Superior temporal gyrus (tissue), 1 donor: ENCODE results near the gene GNA12.
"Not testable (repeated sequence)": the region's sequence is repeated elsewhere in the genome, so short reads cannot be mapped to it uniquely, and the experiment has no call there.

Source experiments
- DNase-seq: peaks from one replicate; pipeline ENCODE4 v3.0.0-alpha.2; 2016; ENCODE audit errors: extremely low spot score

The GNA12 gene

DNA sequence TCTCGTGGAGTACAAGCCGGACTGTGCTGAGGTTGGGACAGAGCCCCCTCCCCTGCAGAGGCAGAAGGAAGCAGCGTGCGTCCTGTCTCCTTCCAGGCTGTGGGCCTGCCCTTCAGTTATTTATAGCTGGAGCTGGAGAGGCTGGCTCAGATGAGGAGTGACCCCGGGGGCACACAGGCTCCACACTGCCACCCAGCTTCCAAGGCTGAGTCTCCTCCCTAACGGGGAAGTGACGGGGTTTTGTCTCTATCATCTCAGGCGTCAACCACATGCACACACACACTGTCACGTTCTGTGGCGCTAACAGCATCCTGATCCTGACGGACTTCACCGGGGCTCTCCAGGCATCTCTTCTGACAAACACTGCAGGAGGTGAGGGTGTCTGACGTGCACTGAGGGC, 130.7 kb downstream of the GNA12 start:
- no peak for DNase-seq

DNA sequence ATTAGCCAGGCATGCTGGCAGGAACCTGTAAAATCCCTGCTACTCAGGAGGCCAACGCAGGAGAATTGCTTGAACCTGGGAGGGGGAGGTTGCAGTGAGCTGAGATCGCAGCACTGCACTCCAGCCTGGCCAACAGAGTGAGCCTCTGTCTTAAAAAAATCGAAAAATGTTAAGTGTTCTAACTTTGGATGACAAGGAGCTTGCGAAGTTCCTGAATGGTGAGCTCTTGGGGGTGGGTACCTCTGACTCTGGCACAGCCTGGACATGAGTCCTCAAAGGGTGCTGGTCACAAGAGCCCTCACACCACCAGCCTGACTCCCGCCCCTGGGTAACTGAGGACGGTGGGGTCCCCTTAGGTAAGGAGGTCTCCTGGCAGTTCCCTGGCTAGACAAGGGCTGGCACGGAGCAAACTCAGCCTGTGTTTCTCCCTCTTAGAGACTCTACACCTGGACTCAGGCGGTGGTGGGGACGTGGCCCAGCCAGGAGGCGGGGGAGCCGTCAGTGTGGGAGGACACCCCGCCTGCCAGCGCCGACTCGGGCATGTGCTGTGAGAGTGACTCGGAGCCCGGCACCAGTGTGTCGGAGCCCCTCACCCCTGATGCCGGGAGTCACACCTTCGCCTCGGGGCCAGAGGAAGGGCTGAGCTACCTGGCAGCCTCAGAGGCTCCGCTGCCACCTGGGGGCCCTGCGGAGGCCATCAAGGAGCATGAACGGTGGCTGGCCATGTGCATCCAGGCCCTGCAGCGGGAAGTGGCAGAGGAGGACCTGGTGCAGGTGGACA, 132.0 kb downstream of the GNA12 start:
- DNase-seq, result no peak

DNA sequence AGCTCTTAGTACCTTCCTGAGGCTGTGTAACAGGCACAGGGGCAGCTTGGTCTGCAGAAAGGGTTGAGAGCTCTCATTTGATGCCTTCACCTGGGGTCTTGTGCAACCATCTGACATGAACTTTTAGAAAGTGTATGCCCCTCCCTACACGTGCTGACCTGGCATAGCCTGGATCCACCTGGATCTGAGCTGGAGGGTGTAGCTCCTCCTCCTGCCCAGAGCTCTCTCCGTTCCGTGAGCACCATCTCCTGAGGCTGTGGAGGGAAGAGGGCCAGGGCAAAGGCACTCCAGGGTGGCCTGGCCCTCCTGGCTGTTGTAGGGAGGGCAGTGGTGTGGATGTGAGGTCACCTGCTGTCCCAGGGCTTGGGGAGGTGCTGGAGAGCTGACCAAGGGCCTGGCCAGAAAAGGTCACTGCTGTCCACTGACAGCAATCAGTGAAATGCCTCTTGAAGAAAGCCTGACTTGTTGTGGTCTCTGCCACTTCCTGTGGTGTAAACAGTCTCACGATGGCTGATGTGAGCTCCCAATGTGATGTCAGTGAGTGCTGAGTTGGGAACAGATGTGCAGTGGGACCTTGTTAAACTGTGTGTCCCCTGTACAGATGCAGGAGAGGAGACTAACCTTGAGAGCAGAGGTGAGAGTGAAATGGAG, 133.1 kb downstream of the GNA12 start:
- DNase-seq, result no peak

DNA sequence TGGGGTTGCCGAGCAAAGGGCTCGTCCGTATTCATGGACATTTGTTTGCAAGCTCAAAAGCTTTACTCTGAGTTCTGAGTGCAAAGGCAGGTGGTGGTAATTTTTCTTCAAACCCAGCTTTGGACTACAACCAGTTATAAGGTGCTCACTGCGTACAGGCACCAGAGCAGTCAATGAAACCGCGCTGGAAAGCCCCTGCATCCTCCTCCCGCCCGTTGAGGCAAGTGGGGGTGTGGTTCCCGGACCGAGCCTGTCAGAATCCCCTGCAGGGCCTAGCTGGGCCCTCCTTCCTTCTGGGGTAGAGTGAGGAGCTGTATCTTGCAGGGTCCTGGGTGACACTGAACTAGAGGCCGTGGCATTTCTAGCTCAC, 133.8 kb downstream of the GNA12 start:
- DNase-seq, result no peak

DNA sequence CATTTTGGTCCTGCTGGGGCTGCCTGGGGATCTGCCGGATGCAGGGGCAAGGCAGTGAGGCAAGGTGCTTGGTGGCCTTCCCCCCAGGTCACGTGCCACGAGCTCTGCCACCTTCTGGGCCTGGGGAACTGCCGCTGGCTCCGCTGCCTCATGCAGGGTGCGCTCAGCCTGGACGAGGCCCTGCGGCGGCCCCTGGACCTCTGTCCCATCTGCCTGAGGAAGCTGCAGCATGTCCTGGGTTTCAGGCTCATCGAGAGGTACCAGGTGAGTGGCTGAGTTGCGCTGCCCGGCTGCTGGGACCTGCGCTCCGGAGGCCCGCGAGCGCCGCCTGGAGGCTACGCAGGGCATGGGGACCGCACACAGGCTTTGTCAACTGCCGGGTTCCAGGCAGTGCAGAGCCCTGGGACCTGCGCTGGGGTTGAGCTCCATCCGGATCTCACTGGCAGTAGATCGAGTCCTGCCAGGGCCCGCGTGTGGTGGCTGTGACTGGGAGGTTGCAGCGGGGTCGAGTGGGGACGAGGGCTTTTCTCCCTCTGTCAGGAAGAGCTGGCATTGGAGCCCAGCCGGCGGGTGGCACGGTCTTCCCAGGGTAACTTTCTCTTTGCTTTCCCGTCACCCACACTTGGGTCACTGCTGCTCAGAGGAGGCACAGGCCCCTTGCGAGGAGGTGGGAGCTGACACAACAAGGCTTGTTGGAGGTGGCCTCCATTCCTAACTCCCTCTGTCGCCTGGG, 134.4 kb downstream of the GNA12 start:
- peak; percentile 66 for DNase-seq

DNA sequence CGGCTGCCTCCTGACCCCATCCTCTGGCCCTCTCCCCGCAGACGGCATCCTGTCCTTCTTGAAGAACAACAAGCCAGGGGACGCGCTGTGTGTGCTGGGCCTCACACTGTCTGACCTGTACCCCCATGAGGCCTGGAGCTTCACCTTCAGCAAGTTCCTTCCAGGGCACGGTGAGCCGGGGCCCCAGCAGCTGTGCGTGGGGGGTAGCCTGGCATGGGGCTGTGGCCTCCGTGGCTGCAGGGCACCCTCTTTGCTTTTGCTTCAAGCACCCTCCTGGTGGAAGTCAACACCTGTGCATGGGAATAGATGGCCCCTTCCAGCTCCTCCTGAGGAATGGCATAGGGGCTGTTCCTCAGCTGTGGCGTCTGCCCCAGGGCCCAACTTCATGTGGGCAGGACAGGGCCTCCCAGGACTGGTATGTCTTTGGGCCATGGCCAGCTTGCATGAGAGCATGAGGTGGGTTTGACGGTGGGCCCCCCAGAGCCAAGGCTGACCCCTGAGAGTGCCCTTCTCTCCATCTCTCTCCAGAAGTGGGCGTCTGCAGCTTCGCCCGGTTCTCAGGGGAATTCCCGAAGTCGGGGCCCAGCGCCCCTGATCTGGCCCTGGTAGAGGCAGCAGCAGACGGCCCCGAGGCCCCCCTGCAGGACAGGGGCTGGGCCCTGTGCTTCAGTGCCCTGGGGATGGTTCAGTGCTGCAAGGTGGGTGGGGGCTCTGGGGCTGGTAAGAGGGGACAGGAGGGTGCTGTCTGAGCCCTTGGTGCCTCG, 135.4 kb downstream of the GNA12 start:
- no peak for DNase-seq

DNA sequence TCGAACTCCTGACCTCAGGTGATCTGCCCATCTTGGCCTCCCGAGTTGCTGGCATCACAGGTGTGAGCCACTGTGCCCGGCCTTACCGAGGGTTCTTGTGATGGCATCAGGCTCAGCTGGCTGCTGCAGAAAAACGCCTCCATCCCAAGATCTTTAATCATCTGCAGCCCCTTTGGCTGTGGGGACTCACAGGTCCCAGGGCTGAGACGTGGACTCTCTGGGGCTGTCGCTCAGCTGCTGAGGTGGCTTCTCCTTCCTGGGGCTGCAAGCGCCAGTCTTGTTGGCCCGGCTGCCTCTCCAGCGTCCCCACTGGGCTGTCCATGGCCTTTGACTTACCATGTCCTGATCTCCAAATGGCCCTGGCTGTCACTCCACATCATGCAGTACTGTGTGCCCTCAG, 136.1 kb downstream of the GNA12 start:
- DNase-seq, result no peak

DNA sequence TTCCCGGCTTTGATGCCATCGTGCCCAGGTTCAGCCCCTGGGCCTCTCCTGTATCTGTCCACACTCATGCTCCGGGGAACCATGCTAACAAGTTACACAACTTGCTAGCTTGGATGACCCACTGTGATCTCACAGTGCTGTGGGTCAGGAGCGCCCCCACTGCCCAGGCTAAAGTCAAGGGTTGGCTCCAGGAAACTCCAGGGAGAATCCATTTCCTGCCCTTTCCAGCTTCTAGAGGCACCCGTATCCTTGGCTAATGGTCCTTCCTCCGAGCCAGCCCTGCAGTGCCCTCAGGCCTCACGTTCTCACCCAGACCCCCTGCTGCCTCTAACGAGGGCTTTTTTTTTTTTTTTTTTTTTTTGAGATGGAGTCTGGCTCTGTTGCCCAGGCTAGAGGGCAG, 136.6 kb downstream of the GNA12 start:
- no peak for DNase-seq

DNA sequence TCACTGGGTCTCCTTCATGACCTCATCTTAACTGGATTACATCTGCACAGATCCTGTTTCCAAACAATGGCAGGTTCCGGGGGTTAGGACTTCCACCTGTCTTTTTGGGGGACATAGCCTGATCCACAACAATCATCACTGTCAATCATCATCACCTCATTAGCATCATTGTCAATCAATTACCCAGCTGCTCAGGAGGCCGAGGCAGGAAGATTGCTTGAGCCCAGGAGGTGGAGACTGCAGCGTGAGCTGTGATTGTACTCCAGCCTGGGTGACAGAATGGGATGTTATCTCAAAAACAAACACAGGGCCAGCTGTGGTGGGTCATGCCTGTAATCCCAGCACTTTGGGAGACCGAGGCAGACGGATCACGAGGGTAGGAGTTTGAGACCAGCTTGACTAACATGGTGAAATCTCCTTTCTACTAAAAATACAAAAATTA, 137.4 kb downstream of the GNA12 start:
- no peak for DNase-seq

DNA sequence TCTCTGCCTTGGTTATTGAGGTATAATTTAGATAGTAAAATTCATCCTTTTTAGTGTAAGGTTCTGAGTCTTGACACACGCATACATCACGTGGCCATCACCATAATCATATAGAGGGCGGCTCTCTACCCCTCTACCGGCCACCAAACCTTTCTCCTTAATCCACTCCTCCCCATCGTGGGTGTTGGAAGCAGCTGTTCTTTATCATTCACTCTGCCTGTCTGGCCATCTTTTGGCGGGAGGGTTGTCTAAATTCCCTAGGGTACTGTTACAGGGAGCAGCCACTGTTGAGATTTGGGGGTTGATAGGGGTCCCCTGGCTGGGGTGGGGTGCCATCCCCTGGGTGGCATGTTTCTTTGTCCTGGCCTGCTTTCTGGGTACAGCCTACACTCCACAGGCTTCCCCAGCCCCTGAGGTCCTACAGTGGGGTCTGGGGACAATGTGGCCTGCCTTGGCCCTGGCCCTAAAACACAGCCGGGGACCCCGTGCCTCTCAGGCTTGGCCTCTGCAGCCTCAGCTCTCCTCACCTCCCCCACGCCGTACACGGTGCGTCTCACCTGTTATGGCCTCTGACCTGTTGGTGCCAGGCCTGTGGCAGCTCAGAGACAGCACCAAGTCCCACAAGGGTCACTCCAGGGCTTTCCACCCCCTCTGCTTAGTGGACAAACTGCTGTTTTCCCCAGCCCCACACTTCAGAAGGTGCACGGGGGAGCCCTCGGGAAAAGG, 138.6 kb downstream of the GNA12 start:
- no peak for DNase-seq

DNA sequence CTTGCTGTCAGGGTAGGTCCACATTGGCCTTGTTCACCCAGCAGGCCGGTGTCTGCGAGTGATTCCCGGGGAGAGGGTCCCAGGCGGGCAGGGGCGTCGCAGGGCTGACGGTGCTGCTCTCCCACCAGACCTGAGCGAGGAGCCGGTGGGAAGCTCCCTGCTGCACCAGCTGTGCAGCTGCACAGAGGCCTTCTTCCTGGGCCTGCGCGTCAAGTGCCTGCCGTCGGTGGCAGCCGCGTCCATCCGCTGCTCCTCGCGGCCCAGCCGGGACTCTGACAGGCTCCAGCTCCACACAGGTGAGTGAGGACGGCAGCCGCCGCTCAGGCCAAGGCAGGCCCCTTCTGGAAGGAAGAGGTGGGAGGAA, 141.5 kb downstream of the GNA12 start:
- no peak for DNase-seq

DNA sequence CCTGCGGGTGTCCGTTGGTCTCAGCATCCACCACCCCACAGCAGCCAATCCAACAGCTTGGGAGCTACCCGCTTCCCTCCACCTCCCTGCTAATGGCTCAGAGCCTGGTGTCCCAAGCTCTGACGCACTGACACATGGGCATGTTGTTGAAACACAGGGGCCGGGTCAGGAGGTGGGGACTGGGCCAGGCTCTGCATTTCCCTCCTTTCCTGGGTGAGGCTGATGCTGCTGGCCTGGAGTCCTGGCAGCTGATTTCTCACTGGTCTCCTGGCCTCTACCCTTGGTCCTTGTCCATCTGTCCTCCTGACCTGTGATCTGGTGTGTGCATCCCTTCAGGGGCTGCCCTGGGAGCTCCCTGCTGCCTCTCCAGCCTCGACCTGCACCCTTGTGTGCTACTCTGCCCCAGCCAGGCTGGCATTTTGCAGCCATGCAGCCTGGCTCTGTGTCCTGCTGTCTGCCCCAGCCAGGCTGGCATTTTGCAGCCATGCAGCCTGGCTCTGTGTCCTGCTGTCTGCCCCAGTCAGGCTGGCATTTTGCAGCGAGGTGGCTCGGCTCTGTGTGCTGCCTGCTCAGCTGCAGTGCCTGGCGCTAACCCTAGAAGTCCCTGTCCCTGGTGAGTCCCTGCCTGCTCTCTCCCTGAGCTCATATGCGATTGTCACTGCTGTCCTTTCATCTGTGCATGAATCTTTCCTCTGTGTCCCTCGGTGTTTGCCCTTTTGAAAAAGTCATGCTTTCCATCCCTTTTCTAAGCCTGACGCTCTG, 142.1 kb downstream of the GNA12 start:
- peak; percentile 91 for DNase-seq

DNA sequence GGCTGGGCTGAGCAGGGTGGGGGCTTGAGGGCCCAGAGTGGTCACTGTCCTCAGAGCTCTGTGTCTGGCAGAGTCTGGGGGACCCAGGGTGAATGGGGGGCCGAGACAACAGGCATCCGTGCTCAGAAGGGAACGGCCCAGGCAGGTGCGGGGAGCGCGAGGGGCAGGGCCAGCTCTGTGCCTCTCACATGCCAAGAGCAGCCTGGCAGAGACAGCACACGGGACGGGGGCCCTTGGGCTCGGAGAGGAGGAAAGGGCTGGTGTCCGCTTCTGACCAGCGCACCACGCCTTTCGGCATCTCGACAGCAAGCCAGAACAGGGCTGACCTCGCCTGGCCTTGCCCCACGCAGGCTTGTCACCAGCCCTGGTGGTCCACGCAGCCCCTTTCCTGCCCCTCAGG, 142.7 kb downstream of the GNA12 start:
- DNase-seq, result no peak

DNA sequence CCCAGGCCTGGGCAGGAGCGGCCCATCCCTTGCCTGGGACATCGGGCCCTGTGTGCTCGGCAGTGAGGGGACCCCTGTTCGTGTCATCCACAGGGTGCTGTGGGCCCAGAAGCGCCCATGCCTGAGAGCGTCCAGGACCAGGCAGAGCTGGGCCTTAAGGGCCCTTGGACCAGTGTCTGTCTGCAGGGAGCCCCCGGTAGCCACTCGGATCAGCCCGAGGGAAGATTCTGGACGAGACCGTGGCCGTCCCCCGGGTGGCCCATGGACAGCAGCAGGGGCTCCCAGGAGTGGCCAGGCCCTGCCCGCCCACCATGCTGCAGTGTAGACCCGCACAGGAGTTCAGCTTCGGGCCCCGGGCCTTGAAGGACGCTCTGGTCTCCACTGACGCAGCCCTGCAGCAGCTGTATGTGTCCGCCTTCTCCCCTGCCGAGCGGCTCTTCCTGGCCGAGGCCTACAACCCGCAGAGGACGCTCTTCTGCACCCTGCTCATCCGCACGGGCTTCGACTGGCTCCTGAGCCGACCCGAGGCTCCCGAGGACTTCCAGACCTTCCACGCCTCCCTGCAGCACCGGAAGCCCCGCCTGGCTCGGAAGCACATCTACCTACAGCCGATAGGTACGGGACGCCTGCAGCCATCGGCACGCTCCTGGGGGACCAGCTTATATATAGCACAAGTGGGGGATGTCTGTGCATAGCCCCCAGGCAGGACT, 143.8 kb downstream of the GNA12 start:
- no peak for DNase-seq

DNA sequence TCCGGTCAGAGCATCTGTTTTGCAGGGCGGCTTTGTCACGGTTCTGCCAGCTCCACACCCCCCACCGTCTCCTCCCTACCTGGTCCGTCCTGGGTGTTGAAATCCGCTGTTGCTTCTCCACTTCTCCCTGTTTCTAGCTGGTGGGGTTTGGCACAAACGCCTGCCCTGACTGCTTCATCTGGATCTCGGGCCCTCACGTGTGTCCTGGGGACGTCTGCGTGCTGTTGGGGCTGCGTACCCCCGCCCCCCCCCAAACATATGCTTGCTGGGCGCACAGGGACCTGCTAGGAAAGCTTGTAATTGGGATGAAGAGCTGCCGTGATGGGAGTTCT, 144.9 kb downstream of the GNA12 start:
- DNase-seq, result no peak

DNA sequence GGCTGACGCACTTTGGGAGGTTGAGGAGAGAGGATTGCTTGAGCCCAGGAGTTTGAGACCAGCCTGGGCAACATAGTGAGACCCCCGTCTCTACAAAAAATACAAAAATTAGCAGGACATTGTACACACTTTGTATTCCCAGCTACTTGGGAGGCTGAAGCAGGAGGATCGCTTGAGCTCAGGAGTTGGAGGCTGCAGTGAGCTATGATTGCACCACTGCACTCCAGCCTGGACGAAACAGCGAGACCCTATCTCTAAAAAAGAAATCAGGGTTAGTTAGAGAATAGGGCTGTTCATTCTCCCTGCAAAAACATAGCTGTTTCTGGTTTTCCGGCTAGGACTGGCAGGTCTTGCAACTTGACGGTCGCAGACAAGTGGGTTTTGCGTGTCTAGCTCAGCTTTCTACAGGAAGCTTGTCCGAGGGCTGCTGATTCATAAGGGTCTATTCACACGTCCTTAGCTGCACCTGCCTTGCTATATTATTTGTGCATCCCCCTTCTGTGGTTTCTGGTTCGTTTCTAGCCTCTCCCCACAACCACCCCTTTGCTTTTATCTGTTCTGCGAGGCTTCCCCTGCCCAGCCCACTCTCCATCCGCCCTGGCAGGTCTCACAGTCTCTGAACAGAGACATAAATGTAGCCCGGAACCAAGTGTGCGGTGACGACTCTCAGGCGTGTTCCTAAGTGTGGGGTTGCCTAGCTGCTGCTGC, 145.4 kb downstream of the GNA12 start:
- no peak for DNase-seq

DNA sequence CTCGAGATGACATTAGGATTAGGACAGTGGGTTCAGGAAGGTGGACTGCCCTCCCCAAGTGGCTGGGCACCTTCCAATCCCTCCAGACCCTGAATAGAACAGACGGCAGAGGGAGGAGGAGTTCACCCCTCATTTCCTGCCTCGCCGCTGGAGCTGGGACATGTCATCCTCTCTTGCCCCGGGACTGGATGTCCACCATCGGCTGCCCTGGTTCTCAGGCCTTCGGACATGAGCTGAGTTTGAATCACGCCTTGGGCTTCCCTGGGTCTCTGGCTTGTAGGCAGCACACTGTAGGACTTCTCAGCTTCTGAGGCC, 150.0 kb downstream of the GNA12 start:
- DNase-seq, result not testable (repeated sequence)

DNA sequence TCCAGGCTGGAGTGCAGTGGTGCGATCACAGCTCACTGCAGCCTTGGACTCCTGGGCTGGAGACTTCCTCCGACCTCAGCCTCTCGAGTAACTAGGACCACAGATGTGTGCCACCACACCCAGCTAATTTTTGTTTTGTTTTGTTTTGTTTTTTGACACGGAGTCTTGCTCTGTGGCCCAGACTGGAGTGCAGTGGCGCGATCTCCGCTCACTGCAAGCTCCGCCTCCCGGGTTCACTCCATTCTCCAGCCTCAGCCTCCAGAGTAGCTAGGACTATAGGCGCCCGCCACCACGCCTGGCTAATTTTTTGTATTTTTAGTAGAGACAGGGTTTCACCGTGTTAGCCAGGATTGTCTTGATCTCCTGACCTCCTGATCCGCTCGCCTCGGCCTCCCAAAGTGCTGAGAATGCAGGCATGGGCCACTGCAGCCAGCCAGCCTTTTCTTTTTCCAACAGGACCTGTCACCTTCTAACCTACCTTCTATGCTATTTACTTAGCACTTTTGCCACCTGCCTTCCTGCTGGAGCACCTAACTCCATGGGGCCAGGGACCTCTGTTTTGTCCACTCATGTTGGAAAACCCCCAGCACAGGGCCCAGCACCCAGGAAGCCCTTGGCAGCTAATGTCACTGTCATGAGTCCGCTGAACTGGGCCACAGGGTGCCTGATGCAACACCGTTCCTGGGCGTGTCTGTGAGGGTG, 150.5 kb downstream of the GNA12 start:
- DNase-seq, result not testable (repeated sequence)

DNA sequence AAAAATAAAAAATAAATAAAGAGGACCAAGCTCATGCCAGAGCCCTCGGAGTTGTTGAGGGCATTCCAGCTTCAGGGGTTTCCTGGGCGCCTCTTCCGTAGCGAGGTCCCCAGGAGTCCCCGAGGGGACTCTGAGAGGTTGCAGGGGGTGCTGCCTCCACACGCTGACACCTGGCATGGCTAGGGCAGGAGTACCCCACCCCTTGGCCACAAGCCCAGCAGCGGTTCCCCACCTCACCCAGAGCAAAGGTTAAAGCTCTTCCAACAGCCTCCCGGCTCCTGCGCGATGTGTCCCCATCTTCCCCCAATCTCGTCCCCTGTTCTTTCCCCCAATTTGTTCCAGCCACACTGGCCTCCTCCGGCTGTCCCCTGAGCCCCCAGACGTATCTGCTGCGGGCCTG, 151.6 kb downstream of the GNA12 start:
- no peak for DNase-seq
